Measurements from ENCODE around the gene GON4L.

The GON4L gene

GRCh38 chr1:155884031-155884960, 27.3 kb upstream of the GON4L start:
- TF ChIP-seq CTCF (IDR thresholded peaks at IDR 0.05) = no peak
- Histone ChIP-seq H3K27ac (peak overlapping the region; percentile 18), H3K4me3 (ENCODE audit: low read depth, low read length) (no peak overlapping the region), H2AFZ (peak overlapping the region; percentile 59), H3K4me1 (no peaks in the 10 kb centered on the region), H3K79me2 (no peaks in the 10 kb centered on the region), H3K9ac (no peak overlapping the region), H3K27me3 (ENCODE audit: control insufficient read depth, insufficient read depth, low read length) (no peaks in the 10 kb centered on the region), H3K4me2 (ENCODE audit: low read length) (no peak overlapping the region), H3K9me3 (ENCODE audit: control insufficient read depth, low read length) (no peaks in the 10 kb centered on the region), H3K36me3 (ENCODE audit: control insufficient read depth, insufficient read depth, low read length) (no peaks in the 10 kb centered on the region)

GRCh38 chr1:155882766-155883165, 25.8 kb upstream of the GON4L start:
- Histone ChIP-seq H3K79me2 (no peaks in the 10 kb centered on the region), H3K4me2 (ENCODE audit: low read length) (no peak overlapping the region), H2AFZ (no peak overlapping the region), H3K27ac (no peak overlapping the region), H3K9me3 (ENCODE audit: control insufficient read depth, low read length) (no peaks in the 10 kb centered on the region), H3K27me3 (ENCODE audit: control insufficient read depth, insufficient read depth, low read length) (no peaks in the 10 kb centered on the region), H3K9ac (no peak overlapping the region), H3K36me3 (ENCODE audit: control insufficient read depth, insufficient read depth, low read length) (no peaks in the 10 kb centered on the region), H3K4me1 (no peaks in the 10 kb centered on the region), H3K4me3 (ENCODE audit: low read depth, low read length) (no peak overlapping the region)
- no peak for TF ChIP-seq CTCF (IDR thresholded peaks at IDR 0.05)

- no peak for TF ChIP-seq CTCF (IDR thresholded peaks at IDR 0.05)
- Histone ChIP-seq H3K4me2 (ENCODE audit: low read length) (no peak overlapping the region), H3K36me3 (ENCODE audit: control insufficient read depth, insufficient read depth, low read length) (no peaks in the 10 kb centered on the region), H3K27ac (no peak overlapping the region), H3K79me2 (no peaks in the 10 kb centered on the region), H3K9me3 (ENCODE audit: control insufficient read depth, low read length) (no peaks in the 10 kb centered on the region), H3K27me3 (ENCODE audit: control insufficient read depth, insufficient read depth, low read length) (no peaks in the 10 kb centered on the region), H3K9ac (no peak overlapping the region), H2AFZ (no peak overlapping the region), H3K4me3 (ENCODE audit: low read depth, low read length) (no peak overlapping the region), H3K4me1 (no peaks in the 10 kb centered on the region)
Measured at GRCh38 chr1:155882235-155882634, 25.2 kb upstream of the GON4L start.

GRCh38 chr1:155880950-155881349, 23.9 kb upstream of the GON4L start:
- no peaks in the 10 kb centered on the region for H3K9me3 ChIP-seq (ENCODE audit: control insufficient read depth, low read length)
- no peaks in the 10 kb centered on the region for H3K27me3 ChIP-seq (ENCODE audit: control insufficient read depth, insufficient read depth, low read length)
- H3K9ac ChIP-seq = no peak overlapping the region
- no peak for TF ChIP-seq CTCF (IDR thresholded peaks at IDR 0.05)
- no peak overlapping the region for H3K27ac ChIP-seq
- no peaks in the 10 kb centered on the region for H3K4me1 ChIP-seq
- H2AFZ ChIP-seq = no peak overlapping the region
- H3K79me2 ChIP-seq = no peaks in the 10 kb centered on the region
- no peaks in the 10 kb centered on the region for H3K36me3 ChIP-seq (ENCODE audit: control insufficient read depth, insufficient read depth, low read length)
- no peak overlapping the region for H3K4me3 ChIP-seq (ENCODE audit: low read depth, low read length)
- no peak overlapping the region for H3K4me2 ChIP-seq (ENCODE audit: low read length)

GRCh38 chr1:155880251-155880650, 23.2 kb upstream of the GON4L start:
- Histone ChIP-seq H3K27me3 (ENCODE audit: control insufficient read depth, insufficient read depth, low read length) (no peaks in the 10 kb centered on the region), H3K9ac (no peak overlapping the region), H3K36me3 (ENCODE audit: control insufficient read depth, insufficient read depth, low read length) (no peaks in the 10 kb centered on the region), H3K4me1 (no peaks in the 10 kb centered on the region), H3K9me3 (ENCODE audit: control insufficient read depth, low read length) (no peaks in the 10 kb centered on the region), H3K27ac (no peak overlapping the region), H3K79me2 (no peaks in the 10 kb centered on the region), H3K4me2 (ENCODE audit: low read length) (no peak overlapping the region), H3K4me3 (ENCODE audit: low read depth, low read length) (no peak overlapping the region), H2AFZ (no peak overlapping the region)
- no peak for TF ChIP-seq CTCF (IDR thresholded peaks at IDR 0.05)
